GM23338 (cell line): ENCODE measurements around the gene KLRC3. TPM values are rescaled to one million over a fixed set of nuclear protein-coding genes. Genes with fewer than 3 reads are reported as not detected.
"Not testable (repeated sequence)": the region's sequence is repeated elsewhere in the genome, so short reads cannot be mapped to it uniquely, and the experiment has no call there.

Experiments
- ATAC-seq: fragments of 200-7000 bp; cut with Tn5 transposase; 3 replicates; pipeline ENCODE4 v1.9.1; 2020
- DNase-seq: peaks from one replicate; pipeline ENCODE4 v3.0.0-alpha.2; 2015; ENCODE audit warnings: low spot score
- H2AFZ ChIP-seq: fragments of 200-600 bp; sonication (generic); 2 replicates; pipeline ENCODE4 v1.8.0; 2016; ENCODE audit warnings: antibody characterized with exemption, mild to moderate bottlenecking, moderate library complexity
- H3F3A ChIP-seq: fragments of 200-600 bp; sonication (generic); replicated peaks from 2 replicates; pipeline ENCODE4 v1.8.0; 2017; ENCODE audit warnings: antibody characterized with exemption, mixed run types, low read depth
- H3K27ac ChIP-seq: fragments of 200-600 bp; sonication (generic); 2 replicates; pipeline ENCODE4 v1.6.1; 2016; ENCODE audit warnings: low read depth
- H3K27me3 ChIP-seq: fragments of 200-600 bp; sonication (generic); 2 replicates; pipeline ENCODE4 v1.8.0; 2016; ENCODE audit warnings: mild to moderate bottlenecking, mixed run types, moderate library complexity; ENCODE audit not compliant: insufficient read depth
- H3K36me3 ChIP-seq: fragments of 200-600 bp; sonication (generic); 2 replicates; pipeline ENCODE4 v1.8.0; 2016; ENCODE audit warnings: mild to moderate bottlenecking; ENCODE audit not compliant: insufficient read depth
- H3K4me1 ChIP-seq: fragments of 200-600 bp; sonication (generic); 2 replicates; pipeline ENCODE4 v1.8.0; 2016; ENCODE audit warnings: mild to moderate bottlenecking, moderate library complexity; ENCODE audit not compliant: insufficient read depth
- H3K4me2 ChIP-seq: fragments of 200-600 bp; sonication (generic); 2 replicates; pipeline ENCODE4 v1.7.1; 2017; ENCODE audit warnings: mixed run types
- H3K4me3 ChIP-seq: fragments of 200-600 bp; sonication (generic); 2 replicates; pipeline ENCODE4 v1.6.1; 2016; ENCODE audit warnings: mixed run types
- H3K79me2 ChIP-seq: fragments of 200-600 bp; sonication (generic); replicated peaks from 2 replicates; pipeline ENCODE4 v1.8.0; 2017; ENCODE audit warnings: mild to moderate bottlenecking; ENCODE audit not compliant: insufficient read depth
- H3K9me2 ChIP-seq: fragments of 200-600 bp; sonication (generic); 2 replicates; pipeline ENCODE4 v1.8.0; 2017; ENCODE audit not compliant: insufficient read depth
- H4K20me1 ChIP-seq: fragments of 200-600 bp; sonication (generic); replicated peaks from 2 replicates; pipeline ENCODE4 v1.8.0; 2017; ENCODE audit warnings: mild to moderate bottlenecking; ENCODE audit not compliant: insufficient read depth
- H3K27ac Mint-ChIP-seq: 2 replicates; pipeline ENCODE4 v1.8.0; 2020; ENCODE audit warnings: inconsistent platforms, mild to moderate bottlenecking, moderate library complexity, mixed read lengths
- H3K27me3 Mint-ChIP-seq: 3 replicates; pipeline ENCODE4 v1.8.0; 2022; ENCODE audit warnings: low read depth, mild to moderate bottlenecking, moderate library complexity, mixed read lengths, inconsistent platforms; ENCODE audit not compliant: insufficient read depth, poor library complexity
- H3K36me3 Mint-ChIP-seq: 3 replicates; pipeline ENCODE4 v1.8.0; 2021; ENCODE audit warnings: low read depth, mild to moderate bottlenecking, inconsistent platforms, moderate library complexity, mixed read lengths
- H3K4me1 Mint-ChIP-seq: 3 replicates; pipeline ENCODE4 v1.8.0; 2020; ENCODE audit warnings: mild to moderate bottlenecking, inconsistent platforms, mixed read lengths
- H3K4me3 Mint-ChIP-seq: 3 replicates; pipeline ENCODE4 v1.8.0; 2021; ENCODE audit warnings: moderate library complexity, mild to moderate bottlenecking, inconsistent platforms, mixed read lengths
- H3K9me3 Mint-ChIP-seq: 3 replicates; pipeline ENCODE4 v1.8.0; 2020; ENCODE audit warnings: moderate library complexity, mild to moderate bottlenecking, inconsistent platforms, mixed read lengths
- CREB1 ChIP-seq: fragments of 250-450 bp; sonication (Bioruptor Pico); IDR thresholded peaks from 2 replicates; pipeline ENCODE4 v1.5.0; 2020; ENCODE audit warnings: low read depth, mild to moderate bottlenecking, moderate library complexity
- CTCF ChIP-seq, 2 experiments: fragments of 200-600 bp in 1 of 2; sonication (generic) in 1 of 2; conservative IDR thresholded peaks; 2 replicates each; pipeline versions ENCODE4 v1.5.1 to v1.6.1; 2016 to 2017; ENCODE audit warnings: antibody characterized with exemption in 2 of 2, low read depth in 2 of 2, mild to moderate bottlenecking in 2 of 2, moderate library complexity in 1 of 2
- ETS1 ChIP-seq: IDR thresholded peaks from 2 replicates; pipeline ENCODE4 v1.6.1; 2016; ENCODE audit warnings: antibody characterized with exemption
- JUNB ChIP-seq: IDR thresholded peaks from one replicate; pipeline ENCODE4 v1.6.1; 2016; ENCODE audit warnings: antibody characterized with exemption; ENCODE audit not compliant: unreplicated experiment
- NANOG ChIP-seq: IDR thresholded peaks from 2 replicates; pipeline ENCODE4 v1.6.1; 2016; ENCODE audit warnings: antibody characterized with exemption, borderline replicate concordance
- REST ChIP-seq: IDR thresholded peaks from one replicate; pipeline ENCODE4 v1.6.1; 2018; ENCODE audit warnings: antibody characterized with exemption; ENCODE audit not compliant: unreplicated experiment
- STAT1 ChIP-seq: IDR thresholded peaks from one replicate; pipeline ENCODE4 v1.6.1; 2016; ENCODE audit warnings: antibody characterized with exemption; ENCODE audit not compliant: unreplicated experiment
- ZNF114 ChIP-seq: fragments of 250-450 bp; sonication (Bioruptor Pico); IDR thresholded peaks from 2 replicates; pipeline ENCODE4 v1.5.0; 2020; ENCODE audit warnings: mild to moderate bottlenecking, moderate library complexity
- ZNF331 ChIP-seq: fragments of 250-450 bp; sonication (Bioruptor Pico); IDR thresholded peaks from 2 replicates; pipeline ENCODE4 v1.5.0; 2020; ENCODE audit warnings: low read depth, mild to moderate bottlenecking, moderate library complexity
- polyA plus RNA-seq: library from polyadenylated mRNA; unstranded; fragments of >200 nt; fragmentation: Nextera tagmentation; extraction: Ambion mirVana; gene quantifications from 2 replicates; pipeline ENCODE4 v1.2.1, GENCODE V29; 2016
- total RNA-seq: library from RNA; depleted of rRNA; stranded (reverse); fragments of >200 nt; shearing (Covaris generic); gene quantifications from 2 replicates; pipeline ENCODE4 v1.2.3, GENCODE V29; 2014

KLRC3 gene
- total and polyA plus RNA-seq, 2 experiments from 2014 or later = not detected

GRCh38 chr12:10369557-10370415, 50.6 kb downstream of the KLRC3 start:
- H3K36me3 Mint-ChIP-seq = peaks cover 7% of the 10 kb centered on the region
- H3F3A ChIP-seq = no peaks in the 10 kb centered on the region
- no peak overlapping the region for H3K27ac ChIP-seq
- H3K27ac Mint-ChIP-seq = no peak overlapping the region
- no peaks in the 10 kb centered on the region for H3K79me2 ChIP-seq
- H3K36me3 ChIP-seq = no peaks in the 10 kb centered on the region
- H3K4me3 Mint-ChIP-seq = no peak overlapping the region
- peaks cover 42% of the 10 kb centered on the region for H3K4me1 Mint-ChIP-seq
- H3K4me2 ChIP-seq = no peak overlapping the region
- peaks cover 38% of the 10 kb centered on the region for H3K4me1 ChIP-seq
- H4K20me1 ChIP-seq = no peaks in the 10 kb centered on the region
- ATAC-seq (no peak), DNase-seq (no peak)
- H3K27me3 ChIP-seq = no peaks in the 10 kb centered on the region
- H3K9me3 Mint-ChIP-seq = peaks cover 14% of the 10 kb centered on the region
- no peak overlapping the region for H2AFZ ChIP-seq
- no peak overlapping the region for H3K4me3 ChIP-seq
- peaks cover 2% of the 10 kb centered on the region for H3K27me3 Mint-ChIP-seq
- no peak for TF ChIP-seq JUNB
- no peak for TF ChIP-seq STAT1
- TF ChIP-seq ZNF114 (CRISPR knock-in tag) = no peak
- no peak for TF ChIP-seq REST
- TF ChIP-seq ETS1 = no peak
- no peaks in the 10 kb centered on the region for H3K9me2 ChIP-seq

GRCh38 chr12:10368206-10369171, 51.9 kb downstream of the KLRC3 start:
- peak overlapping the region; percentile 50; the same call in 1 of the 2 replicates for H2AFZ ChIP-seq
- no peaks in the 10 kb centered on the region for H3F3A ChIP-seq
- H3K4me3 ChIP-seq = no peak overlapping the region
- H3K4me2 ChIP-seq = no peak overlapping the region
- no peak overlapping the region for H3K27ac ChIP-seq
- peaks cover 7% of the 10 kb centered on the region for H3K36me3 Mint-ChIP-seq
- no peaks in the 10 kb centered on the region for H4K20me1 ChIP-seq
- H3K27me3 Mint-ChIP-seq = peaks cover 2% of the 10 kb centered on the region
- H3K27me3 ChIP-seq = no peaks in the 10 kb centered on the region
- H3K4me3 Mint-ChIP-seq = no peak overlapping the region
- TF ChIP-seq ZNF331 (CRISPR knock-in tag) (no peak), CTCF (conservative IDR thresholded peaks at IDR 0.05; ENCODE audit: low read depth in 2 of 2) (no peak), NANOG (no peak), ZNF114 (CRISPR knock-in tag) (no peak), CREB1 (CRISPR knock-in tag) (no peak)
- H3K4me1 Mint-ChIP-seq = peaks cover 42% of the 10 kb centered on the region
- no peaks in the 10 kb centered on the region for H3K36me3 ChIP-seq
- H3K4me1 ChIP-seq = peaks cover 47% of the 10 kb centered on the region
- peaks cover 14% of the 10 kb centered on the region for H3K9me3 Mint-ChIP-seq
- DNase-seq (no peak), ATAC-seq (no peak)
- H3K9me2 ChIP-seq = no peaks in the 10 kb centered on the region
- no peaks in the 10 kb centered on the region for H3K79me2 ChIP-seq
- H3K27ac Mint-ChIP-seq = peak overlapping the region; percentile 22

- ATAC-seq, H4K20me1 ChIP-seq, H3K36me3 Mint-ChIP-seq, H3K9me2 ChIP-seq, H3K4me2 ChIP-seq, H3F3A ChIP-seq, H3K36me3 ChIP-seq, H2AFZ ChIP-seq, H3K4me3 Mint-ChIP-seq, DNase-seq, H3K79me2 ChIP-seq, H3K4me3 ChIP-seq, H3K27ac ChIP-seq, H3K27me3 Mint-ChIP-seq, H3K27me3 ChIP-seq: not testable (repeated sequence)
- peaks cover 49% of the 10 kb centered on the region for H3K4me1 ChIP-seq
- Mint-ChIP-seq H3K27ac (0 out of 2 replicates have a peak overlapping the region, but pooled peaks have one; percentile 22), H3K9me3 (peaks cover 14% of the 10 kb centered on the region), H3K4me1 (peaks cover 38% of the 10 kb centered on the region)
These were observed 52.7 kb downstream of the KLRC3 start for GRCh38 chr12:10367714-10368113.
